HG03097 (cell line): ENCODE measurements around the gene TM9SF4.
"Not testable (repeated sequence)": the region's sequence is repeated elsewhere in the genome, so short reads cannot be mapped to it uniquely, and the experiment has no call there.

Experiments
- ATAC-seq: cut with Tn5 transposase; IDR thresholded peaks from one replicate; pipeline ENCODE4 v1.9.1; 2021; ENCODE audit not compliant: unreplicated experiment, low FRiP score

Gene TM9SF4

DNA sequence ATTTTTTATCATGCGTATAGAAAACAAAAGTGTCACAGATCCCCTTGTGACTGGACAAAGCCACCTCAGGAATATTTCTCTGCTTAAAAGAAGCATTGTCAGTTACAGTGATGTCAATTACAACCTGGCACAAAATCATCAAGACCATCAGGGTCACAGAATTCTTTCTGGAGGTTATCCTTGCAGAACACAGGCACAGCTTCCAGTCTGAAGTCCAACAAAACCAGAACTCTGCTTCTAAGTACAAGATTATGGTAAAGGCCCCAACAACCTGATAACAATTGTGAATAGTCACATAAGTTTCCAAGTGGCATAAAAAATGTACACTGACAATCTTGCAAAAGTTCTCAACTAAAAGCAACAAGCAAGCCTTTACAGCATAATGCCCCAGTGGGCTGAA, 77.0 kb downstream of the TM9SF4 start:
- ATAC-seq = no peak

DNA sequence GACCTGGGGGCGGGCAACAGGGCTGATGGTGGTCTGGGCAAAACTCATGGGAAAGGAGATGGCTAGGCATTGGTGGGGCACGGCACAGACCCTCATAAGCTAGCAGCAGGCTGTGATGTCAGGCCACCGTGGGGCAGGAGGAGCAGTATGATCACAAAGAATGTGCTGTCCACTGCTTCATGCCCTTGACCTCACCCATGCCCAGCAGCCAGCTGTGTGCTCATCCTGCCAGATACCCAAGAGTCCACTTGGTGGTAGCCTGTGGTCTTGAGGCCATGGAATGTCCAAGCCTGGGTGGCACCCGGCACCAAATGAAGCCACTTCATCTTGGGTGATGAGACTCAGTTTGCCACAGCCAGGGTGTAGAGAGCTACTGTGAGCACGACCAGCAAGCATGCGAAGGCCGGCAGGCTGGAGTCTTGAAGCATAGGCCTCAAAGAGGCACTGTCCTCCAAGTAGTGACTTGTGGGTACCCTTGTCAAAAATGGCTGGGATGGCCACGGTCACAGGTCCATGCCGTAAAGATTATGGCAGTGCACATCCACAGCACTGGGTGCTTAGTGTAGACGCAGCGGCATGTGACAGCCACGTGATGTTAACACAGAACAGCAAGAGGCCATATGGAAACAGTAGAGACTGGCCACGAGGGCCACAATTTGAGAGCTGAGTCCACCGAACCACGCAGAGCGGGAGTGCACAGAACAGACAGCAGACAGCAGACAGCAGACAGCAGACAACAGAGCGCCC, 79.0 kb downstream of the TM9SF4 start:
- no peak for ATAC-seq

DNA sequence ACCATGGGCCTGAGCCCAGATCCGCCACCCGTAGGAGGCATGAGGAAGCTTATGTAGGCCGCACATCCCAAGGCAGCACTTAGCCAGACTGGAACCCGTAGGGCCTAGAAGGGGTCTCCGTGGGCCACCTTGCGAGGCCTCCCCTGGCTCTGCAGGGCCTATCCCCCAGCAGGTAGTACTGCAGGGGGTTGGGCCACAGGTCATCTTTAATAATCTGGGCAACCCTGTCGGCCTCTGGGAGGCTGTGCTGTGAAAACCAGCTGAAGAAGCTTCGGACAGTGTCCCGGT, 79.6 kb downstream of the TM9SF4 start:
- no peak for ATAC-seq

DNA sequence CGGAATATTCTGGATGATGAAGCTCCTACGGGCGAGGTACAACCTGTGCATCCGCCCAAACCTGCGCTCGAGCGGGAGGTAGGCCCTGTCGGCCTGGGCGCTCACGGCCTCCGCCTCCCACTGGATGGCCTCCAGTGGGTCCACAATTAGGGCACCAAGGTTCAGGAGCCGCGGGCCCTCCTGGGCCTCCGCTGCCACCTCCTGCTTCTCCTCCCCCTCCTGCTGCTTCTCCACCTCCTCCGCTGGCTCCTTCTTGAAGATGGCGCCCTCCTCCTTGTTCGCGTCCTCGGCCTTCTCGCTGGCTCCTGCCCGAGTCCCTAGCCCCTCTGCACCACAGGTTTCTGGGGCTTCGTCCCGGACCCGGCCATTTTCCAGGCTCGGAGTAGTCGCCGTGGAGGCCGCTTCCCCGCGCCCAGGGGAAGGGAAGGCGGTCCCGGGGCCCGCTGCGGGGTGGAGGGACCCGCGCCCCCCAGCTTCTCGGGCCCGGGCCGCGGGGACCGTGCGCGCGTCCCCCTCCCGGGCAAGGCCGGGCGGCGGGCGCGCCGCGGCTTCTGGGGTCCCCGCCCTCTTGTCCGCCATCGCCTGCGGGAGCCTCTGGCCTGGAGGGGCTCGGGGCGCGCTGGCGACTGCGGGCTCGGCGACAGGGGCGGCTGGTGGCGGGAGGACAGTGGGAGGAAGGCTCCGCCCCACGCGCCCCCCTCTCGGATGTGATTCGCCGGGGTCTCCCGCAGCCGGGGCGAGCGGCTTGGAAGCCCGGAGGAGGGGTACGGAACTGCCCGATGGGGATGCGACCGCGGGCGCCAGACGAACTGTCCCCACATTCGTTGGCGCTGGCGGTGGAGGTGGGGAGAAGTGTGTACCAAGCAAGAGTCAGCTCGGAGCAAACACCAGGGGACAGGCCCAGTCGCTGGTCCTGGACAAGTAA, 80.4 kb downstream of the TM9SF4 start:
- ATAC-seq = no peak

DNA sequence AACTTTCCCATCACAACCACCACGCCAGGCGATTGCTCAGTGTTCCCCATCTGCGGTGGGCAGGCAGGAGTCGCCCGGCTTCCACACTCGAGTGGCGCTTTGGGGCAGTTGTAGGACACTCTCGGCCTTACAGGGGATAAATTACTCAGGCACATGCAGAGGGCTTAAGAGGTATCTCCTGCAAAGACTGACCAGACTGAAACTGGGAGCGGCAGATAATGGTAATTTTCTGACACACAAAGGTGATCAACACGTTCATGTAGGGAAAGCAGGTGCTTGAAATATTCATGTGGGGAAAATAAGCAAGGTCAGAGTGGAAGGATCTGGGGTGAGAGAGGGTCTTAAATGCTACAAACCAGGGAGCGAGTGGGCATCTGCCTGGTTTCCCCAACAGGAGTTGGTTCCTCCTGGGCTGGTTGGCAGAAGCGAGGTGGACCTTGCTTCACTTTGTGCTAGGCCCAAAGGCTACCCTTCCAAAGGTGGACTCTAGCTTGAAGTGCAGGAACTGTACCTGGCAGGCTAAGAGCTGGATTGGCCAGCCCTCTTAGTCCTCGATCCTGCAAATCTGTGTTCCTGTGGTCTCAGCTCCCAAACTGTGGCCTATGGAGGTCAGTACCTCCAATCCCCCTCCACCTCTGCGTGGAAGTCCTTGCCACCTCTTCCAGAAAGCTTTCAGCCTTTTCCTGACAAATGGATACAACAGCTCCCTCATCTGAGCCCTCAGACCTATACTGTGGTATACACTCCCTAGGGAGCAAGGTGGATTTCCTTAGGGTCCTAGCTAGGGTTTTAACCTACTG, 81.3 kb downstream of the TM9SF4 start:
- no peak for ATAC-seq

DNA sequence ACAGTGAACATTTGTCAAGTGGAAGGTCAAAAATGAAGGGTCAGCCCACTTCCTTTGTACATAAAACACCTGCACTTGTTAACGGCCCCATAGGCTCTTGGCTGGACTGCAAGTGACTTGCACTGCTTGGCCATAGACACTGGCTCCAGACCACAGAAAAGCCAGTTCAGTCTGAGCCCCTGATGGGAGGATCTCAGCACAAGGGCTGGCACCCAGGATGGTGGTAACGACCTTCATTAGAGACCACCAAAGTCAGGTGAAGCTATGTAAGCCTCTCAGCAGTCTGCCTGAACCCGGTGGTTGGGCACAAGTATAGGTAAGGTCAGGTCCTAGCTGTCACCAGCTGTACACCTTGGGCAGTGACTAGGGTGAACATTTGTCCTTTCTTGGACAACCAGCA, 81.9 kb downstream of the TM9SF4 start:
- ATAC-seq = no peak

DNA sequence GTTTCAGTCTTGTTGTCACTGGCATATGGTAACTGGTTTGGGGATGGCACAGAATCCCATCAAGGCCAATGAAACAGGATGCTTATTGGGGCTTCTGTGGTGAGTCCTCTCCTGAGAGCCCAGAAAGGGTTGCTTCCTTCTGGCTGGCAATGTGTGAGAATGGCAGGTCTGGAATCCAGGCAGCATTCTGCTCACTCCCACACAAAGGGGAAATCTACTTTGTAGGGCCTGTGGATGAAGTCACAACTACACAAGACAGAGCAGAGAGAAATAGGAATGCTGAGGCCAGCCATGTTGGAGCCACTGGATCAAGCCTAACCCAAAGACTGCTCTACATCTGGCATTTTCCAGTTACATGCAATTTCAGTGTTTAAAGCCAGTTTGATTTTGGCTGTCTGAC, 82.4 kb downstream of the TM9SF4 start:
- ATAC-seq = no peak

DNA sequence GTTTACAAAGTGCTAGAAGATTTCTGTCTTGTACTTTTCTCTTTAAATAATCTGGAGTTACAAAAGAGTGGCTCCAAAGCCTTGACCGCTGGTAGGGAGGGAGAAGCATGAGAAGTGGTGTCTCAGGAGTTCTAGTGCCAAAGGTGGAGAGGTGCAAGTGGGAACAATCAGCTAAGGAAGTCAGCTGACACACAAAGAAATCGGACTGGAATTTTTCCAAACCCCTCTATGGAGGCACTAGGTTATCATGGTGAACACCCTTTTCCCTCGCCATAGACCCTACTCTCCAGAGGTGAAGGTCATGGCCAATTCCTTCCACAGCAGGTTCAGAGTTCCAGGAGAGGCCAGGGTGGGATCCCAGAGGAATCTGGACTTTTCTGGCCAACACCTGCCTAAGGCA, 83.2 kb downstream of the TM9SF4 start:
- no peak for ATAC-seq

DNA sequence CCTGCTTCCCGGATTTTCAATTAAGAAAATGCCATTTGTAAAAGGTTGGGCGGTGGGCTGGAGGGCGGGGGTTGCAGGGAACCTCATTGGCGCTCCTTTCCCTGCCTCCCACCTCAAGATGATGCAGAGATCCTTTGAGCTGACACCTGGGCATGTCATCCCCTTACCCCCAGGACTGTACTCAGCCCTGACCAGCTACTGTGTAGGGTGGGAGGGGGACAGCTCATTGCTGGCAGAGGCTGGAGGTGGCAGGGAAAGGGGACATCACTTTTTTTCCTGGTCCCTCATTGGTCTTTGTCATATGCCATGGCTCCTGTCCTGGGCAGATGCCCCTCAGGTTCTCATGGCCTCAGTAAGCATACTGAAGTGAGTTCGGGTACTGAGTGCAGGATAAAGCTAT, 83.8 kb downstream of the TM9SF4 start:
- not testable (repeated sequence) for ATAC-seq

DNA sequence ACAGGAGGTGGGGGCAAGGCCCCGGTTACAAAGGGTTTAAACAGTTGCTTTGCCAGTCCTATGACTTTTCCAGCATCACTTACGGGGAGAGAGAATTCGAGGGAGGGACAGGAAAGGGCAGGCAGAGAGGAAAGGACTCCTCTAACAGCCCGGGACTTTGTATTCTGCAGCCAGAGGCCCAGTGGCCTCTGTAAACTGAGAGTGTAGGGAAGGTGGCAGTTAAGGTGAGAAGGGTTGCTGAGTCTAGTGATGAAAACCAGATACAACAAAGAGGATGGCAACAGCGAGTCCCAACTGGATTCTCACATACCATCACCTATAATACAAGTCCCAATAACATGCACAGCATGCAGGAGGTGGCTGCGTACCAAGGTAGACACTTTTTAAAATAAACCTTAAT, 84.5 kb downstream of the TM9SF4 start:
- no peak for ATAC-seq

DNA sequence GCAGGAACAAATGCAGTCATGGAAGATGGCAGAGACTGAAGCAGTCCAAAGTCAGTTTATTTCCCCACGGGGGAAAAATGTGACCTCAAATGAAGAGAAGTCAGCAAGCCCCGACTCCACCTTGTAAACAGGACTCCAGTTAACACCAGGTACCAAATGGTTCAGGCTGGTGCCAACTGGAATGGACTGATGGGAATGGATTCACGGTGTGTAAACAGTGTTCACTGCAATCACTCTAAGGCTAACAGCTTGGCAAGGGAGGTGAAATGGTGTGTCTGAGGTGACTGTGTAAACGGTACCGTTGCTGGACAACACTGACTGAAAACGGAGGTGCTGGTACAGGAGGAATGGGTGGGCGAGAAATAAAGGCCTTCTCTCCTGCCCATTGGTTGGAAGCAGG, 86.1 kb downstream of the TM9SF4 start:
- no peak for ATAC-seq

DNA sequence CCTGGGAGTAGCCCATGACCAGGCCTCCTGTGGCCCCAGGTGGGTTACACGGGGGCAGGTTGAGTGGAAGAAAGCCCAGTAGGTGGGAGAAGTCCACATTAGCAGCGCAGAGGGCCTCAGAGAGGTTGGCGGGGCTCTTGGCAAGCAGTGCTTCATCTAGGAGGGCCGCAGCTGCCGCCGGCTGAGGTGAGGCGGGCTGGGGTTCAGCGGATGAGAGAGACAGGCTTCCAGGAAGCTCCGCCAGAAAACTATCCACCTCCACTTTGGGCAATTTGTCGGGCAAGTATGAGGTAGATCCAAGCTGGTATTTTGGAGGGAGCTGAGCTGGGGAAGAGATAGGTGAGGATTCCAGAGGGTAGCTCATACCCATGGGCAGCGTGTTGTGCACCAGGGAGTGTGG, 87.1 kb downstream of the TM9SF4 start:
- ATAC-seq = not testable (repeated sequence)

DNA sequence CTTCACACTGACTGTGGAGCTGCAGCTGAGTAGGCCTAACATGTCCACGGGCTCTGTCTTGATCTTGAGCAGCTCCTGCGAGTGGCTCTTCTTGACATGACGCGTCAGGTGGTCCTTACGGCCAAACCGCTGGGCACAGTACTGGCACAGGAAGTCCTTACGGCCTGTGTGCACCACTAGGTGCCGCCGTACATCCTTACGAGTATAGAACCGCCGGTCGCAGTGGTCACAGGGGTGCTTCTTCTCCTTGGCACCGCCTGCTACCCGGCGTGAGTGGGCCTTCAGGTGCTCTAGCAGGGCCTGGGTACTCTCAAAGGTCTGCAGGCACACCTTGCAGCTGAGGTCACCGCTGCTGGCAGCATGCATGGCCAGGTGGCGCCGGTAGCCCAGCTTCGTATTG, 87.6 kb downstream of the TM9SF4 start:
- ATAC-seq = not testable (repeated sequence)

DNA sequence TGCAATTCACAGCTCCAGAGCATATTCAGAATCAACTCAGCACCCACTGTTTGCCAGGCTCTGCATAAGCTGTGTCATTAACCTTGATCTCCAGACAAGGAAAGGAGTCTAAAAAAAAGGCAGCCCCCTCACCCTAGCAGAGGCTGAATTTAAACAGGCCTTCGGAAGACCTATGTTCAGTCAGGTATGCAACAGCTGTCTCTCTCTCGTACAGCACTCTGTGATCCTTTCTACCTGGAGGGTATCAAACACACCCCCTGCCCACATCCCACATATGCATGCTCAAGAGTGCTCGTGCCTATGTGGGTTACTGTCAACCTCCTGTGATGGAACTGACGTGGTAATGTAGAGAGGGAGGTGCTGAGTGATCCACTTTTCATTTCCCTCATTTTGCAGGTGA, 89.5 kb downstream of the TM9SF4 start:
- no peak for ATAC-seq

DNA sequence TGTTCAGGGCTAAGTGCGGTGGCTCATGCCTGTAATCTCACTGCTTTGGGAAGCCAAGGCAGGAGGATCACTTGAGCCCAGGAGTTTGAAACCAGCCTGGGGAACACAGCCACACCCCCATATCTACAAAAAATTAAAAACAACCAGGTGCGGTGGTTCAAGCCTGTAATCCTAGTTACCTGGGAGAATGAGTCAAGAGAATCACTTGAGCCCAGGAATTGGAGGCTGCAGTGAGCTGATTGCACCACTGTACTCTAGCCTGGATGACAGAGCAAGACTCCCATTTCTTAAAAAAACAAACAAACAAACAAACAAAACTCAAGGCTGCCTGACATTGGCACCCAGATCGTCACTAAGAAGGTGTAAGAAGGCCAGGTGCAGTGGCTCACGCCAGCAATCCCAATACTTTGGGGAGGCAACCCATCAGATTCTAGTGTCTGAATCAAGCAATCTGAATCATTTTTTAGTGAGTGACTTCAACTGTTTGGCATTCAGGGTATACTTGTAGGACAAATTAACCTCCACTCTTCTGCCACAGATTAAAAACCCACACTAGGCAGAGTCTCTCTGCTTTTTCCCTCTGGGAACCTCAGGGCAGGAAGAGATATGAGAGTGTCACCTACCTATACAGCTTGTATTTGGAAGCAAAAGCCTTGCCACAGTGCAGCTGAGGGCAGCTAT, 91.9 kb downstream of the TM9SF4 start:
- no peak for ATAC-seq

DNA sequence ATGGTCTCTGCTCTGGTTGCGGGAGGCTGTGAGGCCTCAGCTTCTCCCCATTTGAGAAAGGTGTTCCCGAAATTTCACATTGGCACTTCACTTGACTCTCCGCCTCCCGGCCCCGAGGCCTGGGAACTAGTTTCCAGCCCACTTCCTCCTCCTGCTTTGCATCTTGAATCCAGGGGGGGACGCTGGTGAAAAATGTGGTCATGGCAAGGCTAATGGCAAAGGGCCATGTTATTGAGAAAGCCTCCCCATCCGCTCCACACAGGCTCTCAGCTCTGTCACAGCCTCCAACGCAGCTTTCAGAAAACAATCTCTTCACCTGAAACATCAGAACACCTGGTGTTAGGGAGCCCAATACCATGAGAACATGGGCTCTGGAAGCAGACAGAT, 92.5 kb downstream of the TM9SF4 start:
- no peak for ATAC-seq

DNA sequence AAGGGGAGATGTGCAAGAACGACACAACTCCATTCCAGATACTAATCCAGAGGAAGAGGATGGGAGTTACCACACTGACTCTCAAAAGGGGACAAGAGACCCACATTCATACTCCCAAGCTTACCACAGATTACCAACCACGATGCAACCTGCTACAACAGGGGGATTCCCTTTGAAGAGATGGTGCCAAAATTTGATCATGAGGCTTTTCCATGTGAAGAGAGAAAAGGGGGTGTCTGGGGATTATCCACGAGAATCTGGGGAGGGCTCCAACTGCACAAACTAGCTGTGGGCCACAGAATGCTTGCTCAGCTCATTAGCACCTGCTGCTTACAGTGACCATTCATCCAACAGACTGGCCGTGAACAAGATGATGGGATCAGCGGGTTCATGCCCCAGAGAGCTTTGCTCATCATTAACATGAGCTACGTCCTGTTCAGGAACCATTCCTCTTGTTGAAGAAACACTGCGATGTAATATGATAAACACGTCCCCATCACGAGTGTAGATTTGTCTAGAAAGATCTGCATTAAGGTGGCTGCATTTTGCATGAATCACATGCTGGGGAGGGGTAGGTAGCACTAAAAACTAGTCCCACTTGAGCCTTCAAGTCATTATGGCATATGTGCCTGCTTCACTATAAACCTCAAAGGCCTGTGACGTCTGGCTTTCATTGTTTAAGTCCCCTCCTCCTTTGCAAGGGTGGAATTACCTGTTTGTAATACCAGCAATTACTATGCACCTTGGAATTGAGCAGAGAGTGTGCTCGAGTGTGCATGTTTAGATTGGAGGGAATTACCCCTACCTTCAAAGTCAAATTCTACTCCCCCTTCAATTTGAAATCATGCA, 94.1 kb downstream of the TM9SF4 start:
- no peak for ATAC-seq

DNA sequence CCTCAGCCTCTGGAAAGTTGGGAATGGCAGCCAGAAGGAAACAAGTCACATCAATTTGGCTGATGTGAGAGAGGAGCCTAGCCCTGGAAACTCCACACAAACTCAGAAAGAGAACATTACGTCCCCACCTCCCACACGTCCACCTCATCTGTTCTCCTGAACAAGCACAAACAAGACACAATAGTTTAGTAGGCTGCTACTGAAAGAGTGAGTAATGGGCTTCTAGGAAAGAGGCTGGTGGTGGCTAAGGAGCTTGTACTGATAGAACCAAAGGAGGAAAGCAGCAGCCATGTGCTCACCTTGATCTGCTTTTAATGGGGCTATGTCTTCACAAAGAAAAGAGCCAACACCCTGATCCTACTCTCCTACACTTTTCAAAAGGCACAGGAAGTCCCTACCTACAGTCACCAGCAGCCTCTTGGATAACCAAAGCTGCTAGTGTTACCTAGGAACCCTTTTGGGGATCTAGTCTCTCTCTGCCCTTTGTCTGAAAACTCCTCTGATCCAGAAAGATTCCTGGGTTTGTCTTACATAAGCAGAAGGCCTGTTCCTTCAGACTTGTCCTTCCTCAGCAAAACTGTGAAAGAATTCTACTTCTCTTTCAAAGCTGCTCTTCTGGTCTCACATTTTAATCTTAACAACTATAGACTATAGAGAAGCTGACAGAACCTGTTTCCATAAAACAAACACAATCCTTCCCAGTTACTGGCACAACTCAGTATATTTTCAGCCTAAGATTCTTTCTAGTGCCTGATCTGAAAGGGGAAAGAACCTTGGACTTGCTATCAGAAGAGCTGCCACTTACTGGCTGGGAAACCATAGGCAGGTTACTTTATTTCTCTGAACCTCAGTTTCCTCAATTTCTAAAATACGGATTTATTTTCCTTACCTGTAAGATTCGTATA, 94.9 kb downstream of the TM9SF4 start:
- ATAC-seq = no peak
